ENCODE results near the gene PANX2. TPM values are rescaled to one million over a fixed set of nuclear protein-coding genes. Genes with fewer than 3 reads are reported as not detected.

PANX2 gene
- total RNA-seq, 1 donor from 2014 or later = 0.26 TPM

DNA sequence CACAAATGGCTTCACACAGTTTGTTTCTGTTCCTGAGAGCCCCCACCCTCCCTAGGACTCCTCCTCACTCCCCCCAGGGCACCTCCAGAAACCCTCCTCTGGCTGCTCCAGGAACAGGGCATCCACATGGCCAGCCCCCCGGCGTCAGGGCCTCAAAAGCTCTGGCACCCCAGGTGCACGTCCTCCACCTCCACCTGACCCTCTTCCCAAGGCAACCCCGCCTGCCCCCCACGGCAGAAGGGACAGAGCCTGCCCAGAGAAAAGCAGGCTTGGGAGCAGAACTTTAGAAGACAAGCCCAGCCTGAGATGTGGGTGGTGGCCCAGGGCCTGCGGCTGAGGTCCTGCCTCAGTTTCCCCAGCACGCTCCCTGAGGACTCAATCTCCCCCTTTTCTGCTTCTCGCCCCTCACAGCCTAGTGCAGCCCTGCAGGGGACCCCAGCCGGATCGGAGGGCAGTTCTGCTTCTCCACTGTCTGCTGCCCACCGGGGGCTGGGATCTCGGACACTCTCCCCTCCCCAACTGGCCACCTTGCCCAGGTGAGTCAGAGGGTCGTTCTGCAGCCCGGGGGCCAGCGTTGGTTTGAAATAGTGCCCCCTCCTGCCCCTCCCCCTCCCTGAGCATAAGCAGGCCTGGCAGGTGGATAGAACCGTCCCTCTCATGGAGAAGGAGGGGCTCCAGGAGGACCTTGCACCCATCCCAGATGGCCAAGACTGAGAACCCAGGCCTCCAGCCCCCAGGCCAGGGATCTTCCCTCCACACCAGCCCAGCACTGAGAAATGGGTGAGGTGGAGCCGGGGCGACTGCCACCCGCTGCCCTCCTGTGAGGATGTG is 12.8 kb downstream of the PANX2 start:
- no peaks in the 10 kb centered on the region for H3K27me3 ChIP-seq (ENCODE audit: control insufficient read depth, insufficient read depth, low read length)
- no peak for FAIRE-seq
- H3K36me3 ChIP-seq (ENCODE audit: control insufficient read depth, insufficient read depth, low read length) = no peaks in the 10 kb centered on the region
- TF ChIP-seq, protein P1, sequence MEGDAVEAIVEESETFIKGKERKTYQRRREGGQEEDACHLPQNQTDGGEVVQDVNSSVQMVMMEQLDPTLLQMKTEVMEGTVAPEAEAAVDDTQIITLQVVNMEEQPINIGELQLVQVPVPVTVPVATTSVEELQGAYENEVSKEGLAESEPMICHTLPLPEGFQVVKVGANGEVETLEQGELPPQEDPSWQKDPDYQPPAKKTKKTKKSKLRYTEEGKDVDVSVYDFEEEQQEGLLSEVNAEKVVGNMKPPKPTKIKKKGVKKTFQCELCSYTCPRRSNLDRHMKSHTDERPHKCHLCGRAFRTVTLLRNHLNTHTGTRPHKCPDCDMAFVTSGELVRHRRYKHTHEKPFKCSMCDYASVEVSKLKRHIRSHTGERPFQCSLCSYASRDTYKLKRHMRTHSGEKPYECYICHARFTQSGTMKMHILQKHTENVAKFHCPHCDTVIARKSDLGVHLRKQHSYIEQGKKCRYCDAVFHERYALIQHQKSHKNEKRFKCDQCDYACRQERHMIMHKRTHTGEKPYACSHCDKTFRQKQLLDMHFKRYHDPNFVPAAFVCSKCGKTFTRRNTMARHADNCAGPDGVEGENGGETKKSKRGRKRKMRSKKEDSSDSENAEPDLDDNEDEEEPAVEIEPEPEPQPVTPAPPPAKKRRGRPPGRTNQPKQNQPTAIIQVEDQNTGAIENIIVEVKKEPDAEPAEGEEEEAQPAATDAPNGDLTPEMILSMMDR (IDR thresholded peaks at IDR 0.05; ENCODE audit: insufficient read depth, low read length, severe bottlenecking) = no peak
- DNase-seq (ENCODE audit: low read depth) = no peak
- H3K4me3 ChIP-seq (ENCODE audit: low read depth, low read length) = no peak overlapping the region

DNA sequence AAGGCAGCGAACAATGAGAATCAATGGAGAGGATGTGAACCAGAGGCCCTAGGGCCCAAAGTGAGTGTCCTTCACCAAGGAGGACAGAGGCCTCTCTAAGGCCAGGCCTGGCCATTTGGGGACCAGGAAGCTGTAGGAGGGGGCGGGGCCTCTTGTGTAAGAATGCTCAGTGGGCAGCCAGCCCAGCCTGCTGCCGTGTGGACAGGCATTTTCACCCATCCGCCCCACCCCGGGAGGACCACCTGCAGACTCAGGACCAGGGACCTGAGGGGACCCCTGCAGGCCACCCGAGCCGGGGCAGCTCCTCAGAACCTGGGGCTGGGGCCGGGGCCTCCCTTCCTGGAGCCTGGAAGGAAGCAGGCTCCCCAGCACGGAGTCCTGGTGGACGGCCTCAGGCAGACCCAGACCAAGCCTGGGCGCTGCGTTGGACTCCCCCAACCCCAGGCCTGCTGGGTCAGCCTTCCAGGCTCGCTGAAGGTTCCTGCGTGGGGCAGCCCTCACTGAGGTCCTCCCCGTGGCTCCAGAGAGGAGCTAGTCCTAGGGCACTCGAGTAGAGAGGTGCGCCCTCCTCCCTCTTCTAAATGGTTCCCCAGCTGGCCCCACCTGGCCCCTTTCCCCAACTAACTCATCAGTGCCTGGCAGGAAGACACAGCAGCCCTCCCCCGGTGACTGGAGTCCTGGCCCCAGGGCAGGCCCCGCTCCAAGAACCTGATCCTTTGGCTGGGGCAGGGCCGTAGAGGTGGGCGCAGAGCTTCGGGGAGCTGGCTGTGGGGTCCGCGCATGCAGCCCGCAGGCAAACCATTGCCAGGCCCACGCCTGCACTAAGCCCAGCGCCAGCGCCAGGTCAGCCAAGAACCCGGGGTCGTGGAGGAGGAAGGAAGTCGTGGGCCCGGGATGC is 13.7 kb downstream of the PANX2 start:
- Histone ChIP-seq H3K27me3 (ENCODE audit: control insufficient read depth, insufficient read depth, low read length) (no peaks in the 10 kb centered on the region), H3K36me3 (ENCODE audit: control insufficient read depth, insufficient read depth, low read length) (no peaks in the 10 kb centered on the region), H3K4me3 (ENCODE audit: low read depth, low read length) (no peak overlapping the region)
- TF ChIP-seq, protein P1 (IDR thresholded peaks at IDR 0.05; ENCODE audit: insufficient read depth, low read length, severe bottlenecking) = no peak
- no peak for FAIRE-seq
- no peak for DNase-seq (ENCODE audit: low read depth)

DNA sequence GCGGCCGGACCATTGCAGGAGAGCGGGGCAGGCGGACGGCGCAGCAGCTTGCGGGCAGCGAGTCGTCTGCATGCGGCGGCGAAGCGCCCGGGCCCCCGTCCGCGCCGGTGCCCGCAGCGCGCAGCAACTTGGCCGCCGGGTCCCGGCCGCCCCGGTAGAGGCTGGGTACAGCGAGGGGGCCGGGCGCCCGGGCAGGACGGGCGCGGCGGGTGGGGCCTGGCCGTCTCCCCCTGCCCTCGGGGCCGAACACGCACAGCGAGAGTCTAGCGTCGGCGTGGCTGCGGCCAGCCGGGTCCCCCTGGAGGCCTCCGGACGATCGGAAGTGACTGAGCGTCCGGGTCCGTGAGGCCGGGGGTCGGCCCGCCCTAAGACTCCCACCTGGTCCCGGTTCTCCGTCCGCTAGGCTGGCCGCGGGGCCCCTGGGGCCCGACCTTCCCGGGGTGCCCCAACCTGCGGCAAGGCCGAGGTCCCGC is 14.4 kb downstream of the PANX2 start:
- Histone ChIP-seq H3K36me3 (ENCODE audit: control insufficient read depth, insufficient read depth, low read length) (peaks cover 1% of the 10 kb centered on the region), H3K27me3 (ENCODE audit: control insufficient read depth, insufficient read depth, low read length) (no peaks in the 10 kb centered on the region), H3K4me3 (ENCODE audit: low read depth, low read length) (peak overlapping the region; percentile 30)
- FAIRE-seq (no peak), DNase-seq (ENCODE audit: low read depth) (no peak)
- TF ChIP-seq, protein P1 (IDR thresholded peaks at IDR 0.05; ENCODE audit: insufficient read depth, low read length, severe bottlenecking) = no peak

GRCh38 chr22:50185375-50186087 is 15.0 kb downstream of the PANX2 start, which contains the start of gene TRABD:
Gene TRABD, plus strand, starts transcription at chr22:50185913. Its CDS starts 7,148 bp downstream, at chr22:50193061.
- peak within 1 kb of the TSS; percentile 75 for H3K4me3 ChIP-seq (ENCODE audit: low read depth, low read length)
- FAIRE-seq (no peak), DNase-seq (ENCODE audit: low read depth) (peak; percentile 57)
- H3K27me3 ChIP-seq (ENCODE audit: control insufficient read depth, insufficient read depth, low read length) = no peaks in the 10 kb centered on the region
- peaks cover 1% of the 10 kb centered on the region for H3K36me3 ChIP-seq (ENCODE audit: control insufficient read depth, insufficient read depth, low read length)
- TF ChIP-seq, protein P1 (IDR thresholded peaks at IDR 0.05; ENCODE audit: insufficient read depth, low read length, severe bottlenecking) = no peak

DNA sequence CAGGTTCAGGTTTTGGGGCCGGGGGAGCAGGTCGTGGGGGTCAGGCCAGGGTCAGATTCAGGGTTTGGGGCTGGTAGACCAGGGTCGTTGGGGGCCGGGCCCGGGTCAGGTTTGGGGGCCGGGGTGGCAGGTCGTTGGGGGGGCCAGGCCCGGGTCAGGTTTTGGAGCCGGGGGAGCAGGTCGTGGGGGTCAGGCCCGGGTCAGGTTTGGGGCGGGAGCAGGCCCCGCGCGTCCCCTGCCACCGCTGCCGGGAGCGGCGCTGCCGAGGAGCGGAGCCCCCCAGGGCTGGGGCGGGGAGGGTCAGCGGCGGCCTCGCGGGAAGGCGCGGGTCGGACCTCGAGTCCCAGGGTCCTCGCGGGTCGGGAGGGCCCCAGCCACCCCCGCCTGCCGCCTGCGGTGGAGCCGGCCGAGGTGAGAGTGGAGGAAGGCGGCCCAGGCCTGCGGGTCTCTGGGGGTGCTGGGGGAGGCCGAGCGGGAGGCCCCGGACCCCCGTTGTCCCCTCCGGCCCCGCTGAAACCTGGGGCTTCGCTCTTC is 15.7 kb downstream of the PANX2 start:
- Histone ChIP-seq H3K27me3 (ENCODE audit: control insufficient read depth, insufficient read depth, low read length) (no peaks in the 10 kb centered on the region), H3K4me3 (ENCODE audit: low read depth, low read length) (peak overlapping the region; percentile 75), H3K36me3 (ENCODE audit: control insufficient read depth, insufficient read depth, low read length) (peaks cover 1% of the 10 kb centered on the region)
- no peak for DNase-seq (ENCODE audit: low read depth)
- FAIRE-seq = no peak
- TF ChIP-seq, protein P1 (IDR thresholded peaks at IDR 0.05; ENCODE audit: insufficient read depth, low read length, severe bottlenecking) = no peak
